Peyer's patch (tissue), 4 donors: ENCODE data around the gene ARHGAP19.

ENCODE experiments used
- POLR2A ChIP-seq, 2 donors: fragments of 450-650 bp; IDR thresholded peaks; one replicate each; pipeline ENCODE4 v1.5.1; 2017; ENCODE audit warnings: antibody characterized with exemption in 2 of 2, mild to moderate bottlenecking in 2 of 2, moderate library complexity in 2 of 2
- TF ChIP-seq, protein P1 (sequence below), 6 experiments: fragments of 450-650 bp in 4 of 6; fragments of 200-600 bp in 2 of 6; sonication (generic) in 1 of 6; IDR thresholded peaks; one replicate each; pipeline ENCODE4 v1.5.1; 2017 to 2019; ENCODE audit warnings: antibody characterized with exemption in 6 of 6, mild to moderate bottlenecking in 3 of 6, moderate library complexity in 1 of 6

DNA sequence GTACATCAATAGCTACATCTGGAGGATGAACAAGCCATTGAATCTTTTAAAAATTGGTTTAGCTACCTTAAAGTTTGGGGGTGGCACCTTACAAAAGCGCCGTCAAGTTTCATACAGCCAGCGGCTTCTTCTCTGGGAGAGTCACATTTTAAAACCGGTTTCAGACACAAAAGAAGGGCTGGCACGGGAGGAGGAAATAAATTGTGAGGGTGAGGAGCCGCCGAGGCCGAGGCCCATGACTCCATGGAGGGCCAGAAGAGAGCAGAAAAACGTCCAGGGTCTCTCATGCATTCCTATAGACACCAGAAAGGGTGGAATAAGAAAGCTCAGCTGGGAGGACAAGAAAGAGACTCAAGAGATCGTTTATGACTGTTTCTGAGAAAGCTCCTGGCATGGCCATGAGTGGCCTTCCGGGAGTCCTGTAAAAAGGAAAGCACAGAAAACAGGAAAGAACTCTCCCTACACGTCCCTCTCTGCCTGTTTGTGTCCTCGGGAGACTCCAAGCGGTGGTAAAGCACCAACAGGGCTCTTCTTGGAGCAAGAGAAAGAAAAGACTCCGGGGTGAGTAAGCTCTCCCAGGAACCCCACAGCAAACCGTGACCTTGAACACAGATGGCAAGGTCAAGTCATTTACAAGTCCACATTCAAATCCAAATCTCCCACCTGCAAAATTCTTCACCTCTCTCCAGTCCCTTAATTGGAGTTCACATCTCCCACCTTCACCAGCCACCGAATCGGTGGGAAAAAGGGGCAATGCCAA lies 40.3 kb upstream of the ARHGAP19 start:
- TF ChIP-seq, protein P1, sequence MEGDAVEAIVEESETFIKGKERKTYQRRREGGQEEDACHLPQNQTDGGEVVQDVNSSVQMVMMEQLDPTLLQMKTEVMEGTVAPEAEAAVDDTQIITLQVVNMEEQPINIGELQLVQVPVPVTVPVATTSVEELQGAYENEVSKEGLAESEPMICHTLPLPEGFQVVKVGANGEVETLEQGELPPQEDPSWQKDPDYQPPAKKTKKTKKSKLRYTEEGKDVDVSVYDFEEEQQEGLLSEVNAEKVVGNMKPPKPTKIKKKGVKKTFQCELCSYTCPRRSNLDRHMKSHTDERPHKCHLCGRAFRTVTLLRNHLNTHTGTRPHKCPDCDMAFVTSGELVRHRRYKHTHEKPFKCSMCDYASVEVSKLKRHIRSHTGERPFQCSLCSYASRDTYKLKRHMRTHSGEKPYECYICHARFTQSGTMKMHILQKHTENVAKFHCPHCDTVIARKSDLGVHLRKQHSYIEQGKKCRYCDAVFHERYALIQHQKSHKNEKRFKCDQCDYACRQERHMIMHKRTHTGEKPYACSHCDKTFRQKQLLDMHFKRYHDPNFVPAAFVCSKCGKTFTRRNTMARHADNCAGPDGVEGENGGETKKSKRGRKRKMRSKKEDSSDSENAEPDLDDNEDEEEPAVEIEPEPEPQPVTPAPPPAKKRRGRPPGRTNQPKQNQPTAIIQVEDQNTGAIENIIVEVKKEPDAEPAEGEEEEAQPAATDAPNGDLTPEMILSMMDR (IDR thresholded peaks at IDR 0.05): peak in 2 of 6 experiments; percentile 24 to 33
- TF ChIP-seq POLR2A (IDR thresholded peaks at IDR 0.05): no peak
